Testis (tissue), 2 donors: ENCODE results near the gene SPDYE5.
"Not testable (repeated sequence)": the region's sequence is repeated elsewhere in the genome, so short reads cannot be mapped to it uniquely, and the experiment has no call there.

Source experiments
- POLR2A ChIP-seq: fragments of 450-650 bp; IDR thresholded peaks from one replicate; pipeline ENCODE4 v1.6.1; 2017; ENCODE audit warnings: antibody characterized with exemption, mild to moderate bottlenecking, moderate library complexity
- TF ChIP-seq, protein P1 (sequence below), 3 experiments: fragments of 450-650 bp in 2 of 3; fragments of 200-600 bp in 1 of 3; sonication (generic) in 1 of 3; IDR thresholded peaks; one replicate each; pipeline ENCODE4 v1.5.1; 2016 to 2019; ENCODE audit warnings: antibody characterized with exemption in 3 of 3, mild to moderate bottlenecking in 2 of 3, moderate library complexity in 1 of 3

DNA sequence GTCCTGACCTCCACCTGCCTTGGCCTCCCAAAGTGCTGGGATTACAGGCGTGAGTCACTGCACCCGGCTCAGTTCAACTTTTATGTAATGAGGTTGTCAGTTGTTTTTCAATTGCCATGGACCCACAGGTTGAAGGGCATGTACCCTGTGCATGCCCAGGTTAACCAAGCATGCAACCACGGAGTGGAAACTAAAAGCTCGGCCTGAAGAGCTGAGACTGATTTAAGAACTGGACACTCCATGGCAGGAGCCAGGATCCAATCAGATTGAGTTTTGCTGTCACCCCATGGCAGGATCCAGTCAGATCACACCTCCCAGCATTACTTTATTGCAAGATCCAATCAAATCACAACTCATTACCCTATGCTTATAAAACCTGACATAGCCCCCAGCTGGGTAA lies 16.9 kb downstream of the SPDYE5 start:
- TF ChIP-seq, protein P1, sequence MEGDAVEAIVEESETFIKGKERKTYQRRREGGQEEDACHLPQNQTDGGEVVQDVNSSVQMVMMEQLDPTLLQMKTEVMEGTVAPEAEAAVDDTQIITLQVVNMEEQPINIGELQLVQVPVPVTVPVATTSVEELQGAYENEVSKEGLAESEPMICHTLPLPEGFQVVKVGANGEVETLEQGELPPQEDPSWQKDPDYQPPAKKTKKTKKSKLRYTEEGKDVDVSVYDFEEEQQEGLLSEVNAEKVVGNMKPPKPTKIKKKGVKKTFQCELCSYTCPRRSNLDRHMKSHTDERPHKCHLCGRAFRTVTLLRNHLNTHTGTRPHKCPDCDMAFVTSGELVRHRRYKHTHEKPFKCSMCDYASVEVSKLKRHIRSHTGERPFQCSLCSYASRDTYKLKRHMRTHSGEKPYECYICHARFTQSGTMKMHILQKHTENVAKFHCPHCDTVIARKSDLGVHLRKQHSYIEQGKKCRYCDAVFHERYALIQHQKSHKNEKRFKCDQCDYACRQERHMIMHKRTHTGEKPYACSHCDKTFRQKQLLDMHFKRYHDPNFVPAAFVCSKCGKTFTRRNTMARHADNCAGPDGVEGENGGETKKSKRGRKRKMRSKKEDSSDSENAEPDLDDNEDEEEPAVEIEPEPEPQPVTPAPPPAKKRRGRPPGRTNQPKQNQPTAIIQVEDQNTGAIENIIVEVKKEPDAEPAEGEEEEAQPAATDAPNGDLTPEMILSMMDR (IDR thresholded peaks at IDR 0.05) = not testable (repeated sequence)
- not testable (repeated sequence) for TF ChIP-seq POLR2A
